Breast epithelium (tissue), 4 donors: ENCODE results near the gene PTPRM. TPM values are rescaled to one million over a fixed set of nuclear protein-coding genes. Genes with fewer than 3 reads are reported as not detected.

Experiments used
- DNase-seq, 2 donors: peaks; one replicate each; pipeline ENCODE4 v3.0.0-alpha.2; 2019; ENCODE audit warnings: low spot score in 2 of 2
- H3K27ac ChIP-seq, 2 donors: fragments of 200-600 bp; sonication (generic) in 1 of 2; one replicate each; pipeline ENCODE4 v1.5.1; 2016 to 2019; ENCODE audit warnings: mild to moderate bottlenecking in 1 of 2
- H3K27me3 ChIP-seq, 2 donors: fragments of 200-600 bp; sonication (generic) in 1 of 2; one replicate each; pipeline versions ENCODE4 v1.5.1 to v1.6.0; 2017 to 2019; ENCODE audit warnings: control low read depth in 1 of 2, mild to moderate bottlenecking in 1 of 2
- H3K36me3 ChIP-seq: fragments of 200-600 bp; one replicate; pipeline ENCODE4 v1.5.1; 2019
- H3K4me1 ChIP-seq, 2 donors: fragments of 200-600 bp; sonication (generic); one replicate each; pipeline ENCODE4 v1.5.1; 2016 to 2019; ENCODE audit warnings: control low read depth in 1 of 2
- H3K4me3 ChIP-seq, 3 donors: fragments of 200-600 bp; sonication (generic); 1 replicate in 2 of 3; 2 replicates in 1 of 3; pipeline ENCODE4 v1.5.1; 2016 to 2019; ENCODE audit warnings: mild to moderate bottlenecking in 3 of 3, moderate library complexity in 2 of 3
- H3K9me3 ChIP-seq, 2 donors: fragments of 200-600 bp; sonication (generic) in 1 of 2; one replicate each; pipeline ENCODE4 v1.5.1; 2016 to 2019; ENCODE audit warnings: control low read depth in 1 of 2
- POLR2A ChIP-seq: fragments of 450-650 bp; IDR thresholded peaks from one replicate; pipeline ENCODE4 v1.6.1; 2016; ENCODE audit warnings: antibody characterized with exemption, mild to moderate bottlenecking, moderate library complexity
- POLR2AphosphoS5 ChIP-seq, 3 donors: sonication (generic); formaldehyde crosslinking; IDR thresholded peaks; one replicate each; pipeline ENCODE4 v1.6.1; 2017; ENCODE audit warnings: antibody characterized with exemption in 3 of 3
- intact Hi-C: fragments of 100-400 bp; cut with DNase I; formaldehyde crosslinking; loops from one replicate; pipeline ENCODE4 v1.15.1; 2023; ENCODE audit warnings: low total_unique reads
- total RNA-seq, 3 donors: library from RNA; depleted of rRNA; stranded (reverse); fragments of >200 nt; gene quantifications; one replicate each; pipeline ENCODE4 v1.1.0, GENCODE V29; 2016
- TF ChIP-seq, protein P1 (sequence below), 3 donors: fragments of 450-650 bp; IDR thresholded peaks; one replicate each; pipeline ENCODE4 v1.5.1; 2016 to 2017; ENCODE audit warnings: antibody characterized with exemption in 3 of 3, mild to moderate bottlenecking in 3 of 3, moderate library complexity in 3 of 3

Gene PTPRM
- total RNA-seq, 3 donors from 2014 or later, result 41.7 to 181 (median 140) TPM

DNA sequence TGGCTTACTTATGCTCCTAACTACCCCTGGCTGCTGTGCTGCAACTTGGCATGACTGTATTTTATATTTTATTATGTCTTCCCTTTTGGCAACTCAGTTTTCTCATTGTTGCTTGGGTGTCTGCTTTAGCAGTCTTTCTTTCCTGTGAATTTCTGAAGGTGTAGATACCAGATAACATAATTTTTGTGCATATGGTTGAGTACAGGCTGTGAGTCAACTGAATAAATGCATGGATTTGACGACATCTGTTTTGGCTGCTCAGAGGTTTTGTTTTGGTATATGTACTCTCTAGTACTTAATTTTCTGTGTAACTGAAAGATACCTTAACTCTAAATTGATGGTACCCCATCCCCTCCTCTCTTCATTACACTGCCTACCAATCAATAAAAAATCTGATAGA, 303.1 kb downstream of the PTPRM start:
- H3K27ac ChIP-seq, result no peak overlapping the region
- H3K27me3 ChIP-seq, result no peaks in the 10 kb centered on the region
- TF ChIP-seq, protein P1, sequence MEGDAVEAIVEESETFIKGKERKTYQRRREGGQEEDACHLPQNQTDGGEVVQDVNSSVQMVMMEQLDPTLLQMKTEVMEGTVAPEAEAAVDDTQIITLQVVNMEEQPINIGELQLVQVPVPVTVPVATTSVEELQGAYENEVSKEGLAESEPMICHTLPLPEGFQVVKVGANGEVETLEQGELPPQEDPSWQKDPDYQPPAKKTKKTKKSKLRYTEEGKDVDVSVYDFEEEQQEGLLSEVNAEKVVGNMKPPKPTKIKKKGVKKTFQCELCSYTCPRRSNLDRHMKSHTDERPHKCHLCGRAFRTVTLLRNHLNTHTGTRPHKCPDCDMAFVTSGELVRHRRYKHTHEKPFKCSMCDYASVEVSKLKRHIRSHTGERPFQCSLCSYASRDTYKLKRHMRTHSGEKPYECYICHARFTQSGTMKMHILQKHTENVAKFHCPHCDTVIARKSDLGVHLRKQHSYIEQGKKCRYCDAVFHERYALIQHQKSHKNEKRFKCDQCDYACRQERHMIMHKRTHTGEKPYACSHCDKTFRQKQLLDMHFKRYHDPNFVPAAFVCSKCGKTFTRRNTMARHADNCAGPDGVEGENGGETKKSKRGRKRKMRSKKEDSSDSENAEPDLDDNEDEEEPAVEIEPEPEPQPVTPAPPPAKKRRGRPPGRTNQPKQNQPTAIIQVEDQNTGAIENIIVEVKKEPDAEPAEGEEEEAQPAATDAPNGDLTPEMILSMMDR (IDR thresholded peaks at IDR 0.05), result no peak
- TF ChIP-seq POLR2AphosphoS5 (IDR thresholded peaks at IDR 0.05), result no peak
- TF ChIP-seq POLR2A, result no peak
- H3K4me1 ChIP-seq, result no peaks in the 10 kb centered on the region
- H3K9me3 ChIP-seq, result peaks cover 0 to 15% of the 10 kb centered on the region in 2 donors
- no peak for DNase-seq
- H3K4me3 ChIP-seq, result no peak overlapping the region
- H3K36me3 ChIP-seq, result no peaks in the 10 kb centered on the region
- intact Hi-C loops, result no loop called here

DNA sequence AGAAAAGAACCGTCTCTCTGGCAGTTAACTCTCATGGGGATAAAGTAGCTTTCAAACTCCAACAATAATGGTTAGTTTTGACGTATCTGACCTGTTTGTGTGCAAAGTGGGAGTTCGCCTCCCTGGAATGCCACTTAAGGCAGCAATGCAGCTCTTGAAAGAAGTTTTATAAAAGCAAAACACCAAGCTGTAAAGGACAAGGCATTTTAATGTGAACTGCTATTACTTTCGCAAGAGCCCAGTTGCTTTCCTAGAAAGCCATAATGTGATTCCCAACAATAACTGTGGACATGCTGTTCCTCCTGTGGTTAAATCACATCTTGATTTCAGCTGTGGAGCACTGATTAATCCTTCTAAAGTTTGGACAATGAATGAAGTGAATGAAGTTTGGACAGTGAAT, 303.7 kb downstream of the PTPRM start:
- Histone ChIP-seq H3K27me3 (no peaks in the 10 kb centered on the region), H3K27ac (no peak overlapping the region), H3K4me1 (no peaks in the 10 kb centered on the region), H3K4me3 (no peak overlapping the region), H3K36me3 (no peaks in the 10 kb centered on the region), H3K9me3 (peaks cover 0 to 12% of the 10 kb centered on the region in 2 donors)
- TF ChIP-seq, protein P1 (IDR thresholded peaks at IDR 0.05), result no peak
- no peak for TF ChIP-seq POLR2AphosphoS5 (IDR thresholded peaks at IDR 0.05)
- no peak for TF ChIP-seq POLR2A
- intact Hi-C loops, result no loop called here
- no peak for DNase-seq

DNA sequence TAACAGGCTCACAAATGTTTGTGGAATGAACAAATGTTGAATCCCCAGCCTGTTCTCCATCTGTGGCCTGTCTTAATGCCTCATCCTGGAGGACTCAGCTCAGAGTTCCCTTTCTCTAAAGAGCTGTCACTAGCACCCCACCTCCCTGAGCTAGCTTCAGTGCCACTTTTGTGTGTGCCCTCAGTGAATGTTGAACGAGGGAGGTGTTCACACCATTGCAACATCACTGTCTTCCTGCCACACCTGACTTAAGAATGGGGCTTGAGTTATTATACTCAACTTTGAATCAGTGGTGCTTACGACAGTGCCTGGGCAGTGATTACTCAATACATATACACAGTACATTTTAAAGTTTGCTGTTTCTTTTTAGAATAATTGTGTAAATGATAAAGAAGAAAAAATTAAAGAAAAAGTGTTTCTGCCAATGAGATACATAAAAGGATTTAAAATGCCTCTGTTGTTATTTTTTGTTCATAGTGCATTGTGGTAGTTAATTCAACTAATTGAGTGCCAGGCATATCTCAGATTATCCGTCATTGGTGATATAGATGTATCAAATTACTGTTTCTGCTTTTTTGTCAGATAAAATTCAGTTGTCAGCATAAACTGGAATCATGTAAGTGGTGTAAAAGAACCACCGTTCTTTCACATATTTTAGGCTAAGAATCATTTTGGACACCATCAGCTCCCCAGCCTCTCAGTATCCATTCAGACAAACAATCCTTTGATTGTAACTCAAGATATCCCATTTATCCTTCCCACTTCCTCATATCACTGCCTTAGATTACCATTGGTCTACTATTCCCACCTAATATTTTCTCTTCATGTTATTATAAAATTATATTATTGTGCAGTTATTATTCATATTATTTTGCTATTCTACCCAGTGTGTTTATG, 304.7 kb downstream of the PTPRM start:
- H3K27me3 ChIP-seq, result no peaks in the 10 kb centered on the region
- H3K9me3 ChIP-seq, result peaks cover 0 to 3% of the 10 kb centered on the region in 2 donors
- no peak overlapping the region for H3K27ac ChIP-seq
- intact Hi-C loops, result no loop called here
- no peak for TF ChIP-seq POLR2AphosphoS5 (IDR thresholded peaks at IDR 0.05)
- TF ChIP-seq, protein P1 (IDR thresholded peaks at IDR 0.05), result no peak
- no peak for TF ChIP-seq POLR2A
- no peaks in the 10 kb centered on the region for H3K36me3 ChIP-seq
- H3K4me3 ChIP-seq, result no peak overlapping the region
- DNase-seq, result no peak
- H3K4me1 ChIP-seq, result no peaks in the 10 kb centered on the region

DNA sequence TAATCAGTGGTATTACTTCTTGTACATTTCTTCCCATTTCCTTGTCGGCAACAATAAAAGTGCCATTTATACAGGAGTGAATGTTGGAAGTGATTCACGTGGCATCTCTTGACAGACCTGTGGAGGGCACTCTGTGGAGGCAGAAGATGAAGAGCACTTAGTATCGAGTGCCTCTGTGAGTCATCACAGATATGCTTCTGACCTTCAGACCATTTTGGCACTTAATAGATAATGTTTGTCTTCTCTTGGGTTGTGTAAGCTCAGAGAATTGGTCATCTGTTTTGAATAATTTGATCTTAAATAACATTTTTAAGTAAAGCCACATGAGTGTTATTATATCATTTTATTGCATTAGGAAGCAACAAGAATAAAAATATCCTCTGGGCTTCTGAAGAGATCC, 305.5 kb downstream of the PTPRM start:
- H3K4me1 ChIP-seq, result no peaks in the 10 kb centered on the region
- no peak overlapping the region for H3K27ac ChIP-seq
- TF ChIP-seq POLR2A (no peak), POLR2AphosphoS5 (IDR thresholded peaks at IDR 0.05) (no peak)
- TF ChIP-seq, protein P1 (IDR thresholded peaks at IDR 0.05), result no peak

DNA sequence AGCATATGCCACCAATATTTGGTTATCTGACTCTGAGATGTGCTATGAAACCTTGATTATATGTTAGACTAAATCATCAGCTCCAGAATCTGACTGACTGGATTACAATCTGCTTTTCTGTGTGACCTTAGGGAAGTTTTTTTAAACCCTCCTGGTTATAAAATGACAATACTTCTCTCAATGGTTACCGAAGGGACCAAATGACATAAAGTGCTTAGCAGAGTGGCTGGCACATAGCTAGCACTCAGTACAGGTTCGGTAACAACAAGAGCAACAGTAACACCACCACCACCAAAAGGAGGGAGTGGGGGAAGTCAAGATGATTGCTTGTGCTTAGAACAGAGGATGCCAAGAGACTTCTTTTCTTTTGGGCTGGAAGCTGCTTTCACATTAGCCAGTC, 306.2 kb downstream of the PTPRM start:
- no peak for DNase-seq
- intact Hi-C loops, result no loop called here
- H3K9me3 ChIP-seq, result no peaks in the 10 kb centered on the region
- no peak overlapping the region for H3K4me3 ChIP-seq
- H3K36me3 ChIP-seq, result no peaks in the 10 kb centered on the region
- no peaks in the 10 kb centered on the region for H3K4me1 ChIP-seq
- no peak overlapping the region for H3K27ac ChIP-seq
- TF ChIP-seq, protein P1 (IDR thresholded peaks at IDR 0.05), result no peak
- no peak for TF ChIP-seq POLR2AphosphoS5 (IDR thresholded peaks at IDR 0.05)
- no peak for TF ChIP-seq POLR2A
- no peaks in the 10 kb centered on the region for H3K27me3 ChIP-seq

More for the DNA sequence above, 305.5 kb downstream of the PTPRM start:
- no peaks in the 10 kb centered on the region for H3K27me3 ChIP-seq
- no peak for DNase-seq
- intact Hi-C loops, result no loop called here
- no peaks in the 10 kb centered on the region for H3K9me3 ChIP-seq
- H3K4me3 ChIP-seq, result no peak overlapping the region
- H3K36me3 ChIP-seq, result no peaks in the 10 kb centered on the region
